AG09309 (cell line): ENCODE measurements around the gene OXSR1.
"Not testable (repeated sequence)": the region's sequence is repeated elsewhere in the genome, so short reads cannot be mapped to it uniquely, and the experiment has no call there.

Source experiments
- DNase-seq: peaks from one replicate; pipeline ENCODE4 v3.0.0-alpha.2; 2010; ENCODE audit warnings: low read depth
- H3K4me3 ChIP-seq: 2 replicates; pipeline ENCODE4 v1.5.1; 2011; ENCODE audit warnings: mild to moderate bottlenecking, low read depth, low read length, moderate library complexity; ENCODE audit not compliant: control insufficient read depth
- TF ChIP-seq, protein P1 (sequence below): IDR thresholded peaks from 2 replicates; pipeline ENCODE4 v1.5.1; 2011; ENCODE audit warnings: mild to moderate bottlenecking, low read depth, low read length, inconsistent platforms; ENCODE audit not compliant: insufficient read depth, control insufficient read depth; ENCODE audit errors: missing control alignments

OXSR1 gene

DNA sequence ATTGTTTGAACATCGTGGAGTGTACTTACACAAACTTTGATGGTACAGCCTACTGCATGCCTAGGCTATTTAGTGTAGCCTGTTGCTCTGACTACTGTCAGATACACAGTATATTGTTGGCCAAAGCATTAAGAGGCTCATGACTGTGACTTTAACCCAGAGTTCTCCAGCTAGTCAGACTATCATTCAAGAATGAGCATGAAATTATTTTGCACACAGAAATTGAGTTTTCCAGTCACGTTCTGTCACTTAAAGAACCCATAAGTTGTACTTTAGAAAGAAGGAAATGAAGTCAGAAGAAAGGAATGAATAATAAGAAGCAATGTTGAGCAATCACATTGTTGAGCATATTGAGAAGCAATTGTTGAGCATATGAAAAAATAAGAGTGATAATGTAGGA, 62.7 kb downstream of the OXSR1 start:
- TF ChIP-seq, protein P1, sequence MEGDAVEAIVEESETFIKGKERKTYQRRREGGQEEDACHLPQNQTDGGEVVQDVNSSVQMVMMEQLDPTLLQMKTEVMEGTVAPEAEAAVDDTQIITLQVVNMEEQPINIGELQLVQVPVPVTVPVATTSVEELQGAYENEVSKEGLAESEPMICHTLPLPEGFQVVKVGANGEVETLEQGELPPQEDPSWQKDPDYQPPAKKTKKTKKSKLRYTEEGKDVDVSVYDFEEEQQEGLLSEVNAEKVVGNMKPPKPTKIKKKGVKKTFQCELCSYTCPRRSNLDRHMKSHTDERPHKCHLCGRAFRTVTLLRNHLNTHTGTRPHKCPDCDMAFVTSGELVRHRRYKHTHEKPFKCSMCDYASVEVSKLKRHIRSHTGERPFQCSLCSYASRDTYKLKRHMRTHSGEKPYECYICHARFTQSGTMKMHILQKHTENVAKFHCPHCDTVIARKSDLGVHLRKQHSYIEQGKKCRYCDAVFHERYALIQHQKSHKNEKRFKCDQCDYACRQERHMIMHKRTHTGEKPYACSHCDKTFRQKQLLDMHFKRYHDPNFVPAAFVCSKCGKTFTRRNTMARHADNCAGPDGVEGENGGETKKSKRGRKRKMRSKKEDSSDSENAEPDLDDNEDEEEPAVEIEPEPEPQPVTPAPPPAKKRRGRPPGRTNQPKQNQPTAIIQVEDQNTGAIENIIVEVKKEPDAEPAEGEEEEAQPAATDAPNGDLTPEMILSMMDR, result no peak
- DNase-seq, result no peak
- no peak overlapping the region for H3K4me3 ChIP-seq

DNA sequence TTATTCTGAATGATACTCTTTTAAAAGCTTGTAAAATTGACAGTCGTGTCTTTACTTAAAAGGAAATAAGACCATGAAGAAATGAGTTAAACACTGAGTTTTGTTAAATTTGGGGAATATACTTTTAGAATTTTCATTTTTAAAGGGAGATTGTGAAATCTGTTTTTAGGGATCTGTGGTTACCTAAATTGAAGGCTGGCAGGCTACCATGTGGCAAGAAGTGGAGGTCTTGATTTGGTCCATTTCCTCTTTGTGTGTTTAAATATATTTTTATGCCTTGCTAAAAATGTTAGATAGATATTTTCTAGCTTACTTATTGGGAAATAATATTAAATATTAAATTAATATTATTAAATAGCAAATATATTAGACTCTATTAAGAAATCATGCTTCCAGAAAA, 63.7 kb downstream of the OXSR1 start:
- TF ChIP-seq, protein P1, result no peak
- no peak for DNase-seq
- H3K4me3 ChIP-seq, result no peak overlapping the region

DNA sequence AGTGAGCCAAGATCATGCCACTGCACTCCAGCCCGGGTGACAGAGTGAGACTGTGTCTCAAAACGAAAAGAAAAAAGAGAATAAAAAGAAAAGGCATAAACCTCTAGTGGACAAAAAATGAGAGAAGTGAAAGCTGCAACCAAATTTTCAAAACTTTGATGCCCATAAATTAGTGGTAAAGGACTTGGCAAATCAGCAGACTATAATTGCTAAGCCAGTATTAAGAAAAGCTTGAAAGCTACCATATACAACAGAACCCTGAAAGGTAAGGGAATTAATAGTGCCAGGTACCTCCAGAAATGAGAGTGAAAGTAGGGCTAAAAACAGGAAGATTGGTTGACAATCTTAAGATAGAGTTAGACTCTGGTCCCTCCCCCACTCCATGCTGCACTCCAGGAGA, 67.4 kb downstream of the OXSR1 start:
- H3K4me3 ChIP-seq, result no peak overlapping the region
- DNase-seq, result no peak
- TF ChIP-seq, protein P1, result no peak

GRCh38 chr3:38235466-38235865, 70.1 kb downstream of the OXSR1 start:
- DNase-seq, result no peak
- H3K4me3 ChIP-seq, result no peak overlapping the region
- TF ChIP-seq, protein P1, result no peak

DNA sequence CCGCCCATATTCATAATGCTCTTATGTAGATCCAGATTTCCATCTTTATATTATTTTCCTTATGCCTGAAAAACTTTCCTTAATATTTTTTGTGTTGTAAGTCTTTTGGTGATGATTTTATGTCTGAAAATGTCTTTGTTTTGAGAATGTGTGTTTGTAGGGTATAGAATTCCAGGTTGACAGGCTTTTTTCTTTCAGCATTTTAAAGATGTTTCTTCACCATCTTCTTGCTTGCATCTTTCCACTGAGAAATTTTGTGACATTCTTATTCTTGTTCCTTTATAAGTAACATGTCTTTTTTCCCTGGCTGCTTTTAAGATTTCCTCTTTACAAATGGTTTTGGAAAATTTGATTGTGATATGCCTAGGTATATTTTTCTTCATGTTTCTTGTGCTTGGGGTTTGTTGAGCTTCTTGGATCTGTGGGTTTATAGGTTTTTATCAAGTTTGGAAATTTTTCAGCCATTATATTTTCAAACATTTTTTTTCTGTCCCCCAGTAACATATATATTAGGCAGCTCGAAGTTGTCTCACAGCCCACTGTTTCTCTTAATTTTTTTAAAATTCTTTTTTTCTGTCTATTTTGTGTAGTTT, 73.2 kb downstream of the OXSR1 start:
- no peak for DNase-seq
- TF ChIP-seq, protein P1, result no peak
- H3K4me3 ChIP-seq, result no peak overlapping the region

GRCh38 chr3:38242812-38243211, 77.5 kb downstream of the OXSR1 start:
- not testable (repeated sequence) for H3K4me3 ChIP-seq, DNase-seq

DNA sequence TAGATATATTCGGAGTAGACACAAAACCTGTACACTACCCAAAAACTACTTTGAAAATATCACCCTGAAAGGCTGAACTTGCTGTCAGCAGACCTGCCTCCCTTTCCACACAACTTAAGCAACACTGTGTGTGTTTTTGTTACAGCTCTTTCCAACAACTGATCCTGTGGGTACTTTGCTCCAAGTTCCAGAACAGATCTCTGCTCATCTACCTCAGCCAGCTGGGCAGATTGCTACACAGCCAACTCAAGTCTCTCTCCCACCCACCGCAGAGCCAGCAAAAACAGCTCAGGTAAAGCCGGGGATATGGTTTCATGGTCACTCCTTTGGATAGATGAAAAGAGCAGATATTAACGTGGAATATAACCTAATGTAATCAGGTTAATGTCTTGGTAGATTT, 80.6 kb downstream of the OXSR1 start:
- no peak overlapping the region for H3K4me3 ChIP-seq
- DNase-seq, result no peak
- TF ChIP-seq, protein P1, result no peak
